ENCODE results near the gene SERPINI2. TPM values are rescaled to one million over a fixed set of nuclear protein-coding genes. Genes with fewer than 3 reads are reported as not detected.
"Not testable (repeated sequence)": the region's sequence is repeated elsewhere in the genome, so short reads cannot be mapped to it uniquely, and the experiment has no call there.

Gene SERPINI2
- total RNA-seq, 1 donor from 2014 or later = not detected

DNA sequence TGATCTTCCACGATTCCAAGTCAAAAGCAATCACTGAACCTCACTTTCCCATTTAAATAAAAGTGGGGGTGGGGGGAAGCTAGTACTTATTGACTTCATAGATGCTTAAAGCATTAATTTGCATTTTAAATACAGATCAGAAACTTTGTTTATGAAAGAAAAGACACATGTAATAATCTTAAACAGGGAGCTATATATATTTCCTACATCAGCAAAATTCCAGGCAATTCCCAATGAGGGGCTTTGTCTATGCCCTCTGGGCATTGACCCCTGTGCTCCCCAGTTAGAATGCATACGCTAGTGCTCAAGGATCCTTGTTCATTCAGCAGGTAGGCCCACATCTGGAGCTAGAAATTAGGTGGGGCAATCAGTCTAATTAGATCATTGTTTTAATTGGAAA is 20.0 kb downstream of the SERPINI2 start:
- intact Hi-C loops (cut with micrococcal nuclease) = no loop called here
- DNase-seq (no peak), ATAC-seq (no peak)

DNA sequence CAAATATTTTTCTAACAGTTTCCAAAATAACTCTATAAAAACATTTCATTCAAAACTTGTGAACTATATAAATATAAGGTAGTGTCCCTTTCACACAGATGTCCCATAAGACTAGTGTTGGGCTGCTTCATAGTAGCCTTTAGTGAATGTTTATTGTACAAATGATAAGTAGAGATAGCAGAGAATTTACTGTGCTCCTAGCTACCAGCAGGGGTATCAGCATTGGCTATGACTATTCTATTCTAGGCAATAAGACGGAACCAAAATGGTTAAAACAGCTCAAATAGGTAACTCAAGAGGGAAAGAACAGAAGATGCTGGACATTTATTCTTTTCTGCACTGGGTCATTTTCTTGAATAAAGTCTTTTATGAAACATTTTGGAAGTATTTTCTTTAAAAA is 22.6 kb downstream of the SERPINI2 start:
- no peak for ATAC-seq
- intact Hi-C loops (cut with micrococcal nuclease) = no loop called here
- DNase-seq = no peak

- DNase-seq (no peak), ATAC-seq (no peak)
- intact Hi-C loops (cut with micrococcal nuclease) = no loop called here
These were observed 23.2 kb downstream of the SERPINI2 start for GRCh38 chr3:167450675-167451074.

DNA sequence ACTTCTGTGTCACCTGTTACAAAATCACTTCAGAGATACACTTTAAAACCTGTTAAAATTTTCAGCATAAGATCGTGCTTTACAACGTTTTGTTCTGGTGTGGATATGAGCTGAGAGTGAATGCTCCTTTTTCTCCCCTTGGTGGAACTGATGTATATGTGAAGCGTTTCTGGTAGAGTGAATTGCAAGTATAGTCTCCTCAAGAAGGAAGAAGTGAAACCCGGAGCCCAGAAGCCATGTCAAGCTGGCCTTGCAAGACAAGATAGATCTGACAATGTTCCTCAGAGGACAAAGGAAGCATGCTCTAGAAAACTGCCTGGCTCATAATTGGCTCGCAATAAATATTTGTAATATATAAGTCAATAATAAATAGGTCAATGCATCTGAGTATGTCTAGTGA is 23.6 kb downstream of the SERPINI2 start:
- DNase-seq = no peak
- intact Hi-C loops (cut with micrococcal nuclease) = no loop called here

DNA sequence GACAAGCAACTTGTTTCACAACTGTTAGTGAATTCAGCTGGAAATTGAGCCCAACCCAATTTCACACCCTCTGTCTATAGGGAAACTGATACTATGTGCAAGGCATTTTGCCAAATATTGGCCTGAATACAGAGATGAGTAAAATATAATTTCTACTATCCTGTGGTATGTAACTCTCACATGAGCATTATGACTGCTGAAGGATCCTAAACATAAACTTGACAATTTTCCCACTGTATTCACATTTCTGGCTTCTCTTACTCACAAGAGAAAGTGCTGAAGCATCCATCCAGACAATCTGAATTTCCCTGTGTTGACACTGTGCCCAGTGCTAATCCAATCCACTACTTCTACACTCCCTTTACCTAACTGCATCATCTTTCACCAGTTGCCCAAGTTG is 28.4 kb downstream of the SERPINI2 start:
- intact Hi-C loops (cut with micrococcal nuclease) = no loop called here
- DNase-seq (no peak), ATAC-seq (no peak)

More for the DNA sequence above, 23.6 kb downstream of the SERPINI2 start:
- ATAC-seq = no peak

- no peak for DNase-seq
- ATAC-seq = no peak
- intact Hi-C loops (cut with micrococcal nuclease) = no loop called here
These were observed 32.6 kb downstream of the SERPINI2 start for GRCh38 chr3:167441256-167441655.

DNA sequence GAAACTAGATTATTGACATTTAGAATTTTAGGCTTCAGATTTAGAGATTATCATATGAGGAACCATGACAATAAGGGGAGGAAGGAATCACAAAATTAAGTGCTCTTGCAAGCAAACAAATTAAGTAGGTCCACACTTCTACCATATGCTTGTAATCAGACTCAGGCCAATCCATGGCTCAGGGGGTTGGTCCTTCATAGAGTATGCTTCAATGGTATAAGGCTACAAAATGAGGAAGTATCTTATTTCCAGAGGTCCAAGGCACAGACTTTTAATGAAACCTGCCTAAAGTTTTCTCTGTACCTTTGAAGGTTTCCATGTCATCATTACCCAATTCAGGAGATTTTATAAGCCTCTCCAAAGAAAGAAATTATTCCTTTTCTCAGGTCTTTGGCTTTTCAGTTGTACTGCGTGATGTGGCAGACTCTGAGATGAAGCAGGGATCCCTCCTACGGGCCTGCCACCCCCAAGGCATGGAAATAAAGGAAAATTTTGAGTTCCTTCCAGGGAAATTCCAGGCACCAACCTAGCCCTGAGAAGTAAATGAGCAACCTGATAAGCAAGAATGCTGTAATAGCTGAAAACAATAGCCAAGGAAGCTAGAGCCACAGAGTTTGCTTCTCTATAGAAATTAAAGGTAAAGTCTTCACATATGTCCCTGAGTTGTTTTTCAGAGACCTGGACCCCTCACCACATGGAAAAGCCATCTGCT is 36.3 kb downstream of the SERPINI2 start:
- ATAC-seq (no peak), DNase-seq (no peak)
- intact Hi-C loops (cut with micrococcal nuclease) = no loop called here

DNA sequence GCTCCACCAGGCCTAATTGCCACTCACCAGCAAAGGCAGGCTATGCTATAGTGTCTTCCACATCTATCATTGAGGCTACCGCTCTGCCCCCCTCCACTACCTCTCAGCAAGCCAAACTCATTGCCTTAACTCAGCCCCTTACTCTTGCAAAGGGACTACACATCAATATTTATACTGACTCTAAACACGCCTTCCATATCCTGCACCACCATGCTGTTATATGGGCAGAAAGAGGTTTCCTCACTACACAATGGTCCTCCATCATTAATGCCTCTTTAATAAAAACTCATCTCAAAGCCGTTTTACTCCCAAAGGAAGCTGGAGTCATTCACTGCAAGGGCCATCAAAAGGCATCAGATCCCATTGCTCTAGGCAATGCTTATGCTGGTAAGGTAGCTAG is 46.9 kb downstream of the SERPINI2 start:
- DNase-seq; ATAC-seq; intact Hi-C loops (cut with micrococcal nuclease): not testable (repeated sequence)

GRCh38 chr3:167422396-167422795 is 51.4 kb downstream of the SERPINI2 start:
- ATAC-seq; intact Hi-C loops (cut with micrococcal nuclease); DNase-seq: not testable (repeated sequence)

GRCh38 chr3:167409611-167410010 is 64.2 kb downstream of the SERPINI2 start:
- intact Hi-C loops (cut with micrococcal nuclease) = no loop called here
- ATAC-seq (no peak), DNase-seq (no peak)

DNA sequence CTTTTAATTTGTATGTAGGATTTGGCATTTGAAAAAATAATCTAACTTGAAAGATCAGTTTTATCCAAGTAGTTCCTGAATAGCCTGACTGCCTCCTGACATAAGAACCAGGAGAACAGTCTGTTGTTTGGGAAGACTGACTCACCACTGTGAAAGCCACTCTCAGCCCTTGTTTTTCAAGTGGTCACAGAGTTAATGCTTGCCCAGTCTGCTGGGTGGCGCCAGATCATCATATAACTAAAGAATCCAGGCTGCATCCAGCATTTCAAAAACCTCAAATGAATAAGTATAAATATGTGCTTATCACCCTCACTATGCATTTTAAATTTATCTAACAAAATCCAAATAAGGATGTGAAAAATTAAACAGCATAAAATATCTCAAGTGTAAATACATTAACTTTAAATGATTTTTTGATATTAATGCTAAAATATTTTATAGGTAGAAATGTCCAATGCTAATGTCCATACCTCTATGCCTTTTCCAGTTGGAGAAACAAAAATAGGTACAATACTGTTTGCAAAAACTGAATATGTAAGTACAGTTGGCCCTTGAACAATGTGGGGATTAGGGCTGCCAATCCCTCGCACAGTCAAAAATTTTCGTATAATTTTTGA is 66.9 kb downstream of the SERPINI2 start:
- ATAC-seq (peak; percentile 76), DNase-seq (peak; percentile 17)
- intact Hi-C loops (cut with micrococcal nuclease) = no loop called here

GRCh38 chr3:167397826-167398225 is 76.0 kb downstream of the SERPINI2 start:
- DNase-seq = no peak
- ATAC-seq = no peak
- intact Hi-C loops (cut with micrococcal nuclease) = no loop called here

DNA sequence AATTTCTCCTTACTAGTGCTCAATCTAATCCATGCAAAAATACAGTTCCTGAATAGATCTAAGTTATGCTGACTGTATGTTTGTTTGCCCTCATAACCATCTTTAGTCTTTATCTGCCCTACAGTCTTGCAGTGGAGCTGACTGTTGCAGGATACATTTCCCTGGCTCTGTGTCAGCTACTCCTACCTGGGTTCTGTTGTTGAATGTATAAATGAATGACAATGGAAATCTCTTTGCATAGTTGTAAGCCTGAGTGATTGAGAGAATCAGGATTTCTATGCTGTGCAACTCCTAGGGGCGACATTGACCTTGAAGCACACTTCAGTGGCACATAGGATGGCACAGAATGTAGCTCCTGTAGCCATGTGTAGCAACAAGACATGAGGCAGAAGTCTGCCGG is 77.8 kb downstream of the SERPINI2 start:
- intact Hi-C loops (cut with micrococcal nuclease) = no loop called here
- DNase-seq = no peak
- ATAC-seq = no peak

DNA sequence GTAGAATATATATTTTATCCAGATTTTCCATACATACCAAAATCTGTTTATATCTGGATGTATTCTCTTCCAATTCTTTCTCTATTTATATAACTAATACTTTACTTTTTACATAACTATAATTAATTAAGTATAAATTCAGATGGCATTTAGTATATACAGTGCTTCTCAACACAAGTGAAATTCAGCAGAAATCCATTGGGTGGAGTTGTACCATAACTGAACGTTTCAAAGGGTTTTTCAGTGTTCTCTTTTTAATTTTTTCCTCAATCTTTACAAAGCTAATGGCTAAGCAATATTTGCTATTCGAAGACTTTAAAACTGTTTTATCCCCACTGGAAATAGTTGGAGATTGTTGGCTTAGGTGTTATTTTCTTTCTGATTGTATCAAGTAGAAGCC is 79.8 kb downstream of the SERPINI2 start:
- no peak for DNase-seq
- ATAC-seq = no peak
- intact Hi-C loops (cut with micrococcal nuclease) = no loop called here

Other genes with a start within 250 kb of the SERPINI2 start
- gene ZBBX, start 93.7 kb downstream of the SERPINI2 start, total RNA-seq = not detected
- 0.92 TPM for gene WDR49, start 179.9 kb upstream of the SERPINI2 start, total RNA-seq